Trophoblast cell (in vitro differentiated cells and primary cell): ENCODE results near the gene LAMA5.

Experiments
- DNase-seq, 2 donors: peaks; one replicate each; pipeline ENCODE4 v3.0.0-alpha.2; 2016
- H2AFZ ChIP-seq: 2 replicates; pipeline ENCODE4 v1.6.1; 2013; ENCODE audit warnings: low read length, moderate library complexity, mild to moderate bottlenecking; ENCODE audit not compliant: insufficient read depth, poor library complexity
- H2AK5ac ChIP-seq: 2 replicates; pipeline ENCODE4 v1.6.1; 2013; ENCODE audit warnings: mild to moderate bottlenecking, low read length
- H2BK120ac ChIP-seq: 2 replicates; pipeline ENCODE4 v1.6.1; 2013; ENCODE audit warnings: low read length, mild to moderate bottlenecking, moderate library complexity; ENCODE audit not compliant: insufficient read depth, poor library complexity
- H2BK12ac ChIP-seq: 2 replicates; pipeline ENCODE4 v1.6.1; 2013; ENCODE audit warnings: mild to moderate bottlenecking, low read length, moderate library complexity
- H2BK5ac ChIP-seq: 2 replicates; pipeline ENCODE4 v1.6.1; 2013; ENCODE audit warnings: low read length, low read depth, moderate library complexity, mild to moderate bottlenecking; ENCODE audit not compliant: poor library complexity
- H3K14ac ChIP-seq: 2 replicates; pipeline ENCODE4 v1.6.1; 2013; ENCODE audit warnings: mild to moderate bottlenecking, low read length
- H3K18ac ChIP-seq: 2 replicates; pipeline ENCODE4 v1.6.1; 2013; ENCODE audit warnings: mild to moderate bottlenecking, low read length
- H3K23ac ChIP-seq: 2 replicates; pipeline ENCODE4 v1.6.1; 2013; ENCODE audit warnings: low read length
- H3K27ac ChIP-seq: 2 replicates; pipeline ENCODE4 v1.5.1; 2013; ENCODE audit warnings: low read depth, mild to moderate bottlenecking, inconsistent platforms, low read length, moderate library complexity
- H3K27me3 ChIP-seq: 2 replicates; pipeline ENCODE4 v1.6.1; 2013; ENCODE audit warnings: inconsistent platforms, mild to moderate bottlenecking, low read length, moderate library complexity; ENCODE audit not compliant: insufficient read depth
- H3K36me3 ChIP-seq, 2 experiments: 1 replicate in 1 of 2; 2 replicates in 1 of 2; pipeline ENCODE4 v1.6.1; 2013; ENCODE audit warnings: low read length in 2 of 2, mild to moderate bottlenecking in 2 of 2, moderate library complexity in 1 of 2; ENCODE audit not compliant: insufficient read depth in 2 of 2, control insufficient read depth in 1 of 2
- H3K4ac ChIP-seq: 2 replicates; pipeline ENCODE4 v1.6.1; 2013; ENCODE audit warnings: low read depth, mild to moderate bottlenecking, low read length, moderate library complexity
- H3K4me1 ChIP-seq, 2 experiments: 1 replicate in 1 of 2; 2 replicates in 1 of 2; pipeline ENCODE4 v1.6.1; 2013; ENCODE audit warnings: low read length in 2 of 2, mild to moderate bottlenecking in 2 of 2, moderate library complexity in 1 of 2; ENCODE audit not compliant: insufficient read depth in 2 of 2, control insufficient read depth in 1 of 2
- H3K4me2 ChIP-seq: 2 replicates; pipeline ENCODE4 v1.6.1; 2013; ENCODE audit warnings: inconsistent platforms, mild to moderate bottlenecking, low read length, moderate library complexity
- H3K4me3 ChIP-seq: 2 replicates; pipeline ENCODE4 v1.5.1; 2013; ENCODE audit warnings: mild to moderate bottlenecking, low read depth, low read length, inconsistent platforms
- H3K79me1 ChIP-seq: one replicate; pipeline ENCODE4 v1.6.1; 2013; ENCODE audit warnings: low read length
- H3K79me2 ChIP-seq: 2 replicates; pipeline ENCODE4 v1.6.1; 2013; ENCODE audit warnings: low read length, mild to moderate bottlenecking; ENCODE audit not compliant: control insufficient read depth, insufficient read depth, poor library complexity
- H3K9ac ChIP-seq: 2 replicates; pipeline ENCODE4 v1.6.1; 2013; ENCODE audit warnings: mild to moderate bottlenecking, low read length
- H3K9me3 ChIP-seq: 2 replicates; pipeline ENCODE4 v1.6.1; 2013; ENCODE audit warnings: low read depth, mild to moderate bottlenecking, control low read depth, inconsistent platforms, low read length; ENCODE audit not compliant: insufficient read depth
- H4K12ac ChIP-seq: 2 replicates; pipeline ENCODE4 v1.6.1; 2013; ENCODE audit warnings: low read depth, mild to moderate bottlenecking, low read length, moderate library complexity
- H4K8ac ChIP-seq: 2 replicates; pipeline ENCODE4 v1.6.1; 2013; ENCODE audit warnings: low read depth, mild to moderate bottlenecking, low read length, moderate library complexity
- H4K91ac ChIP-seq: one replicate; pipeline ENCODE4 v1.6.1; 2013; ENCODE audit warnings: low read depth, mild to moderate bottlenecking, low read length, moderate library complexity
- WGBS: extraction: QIAGEN DNeasy Blood & Tissue Kit; methylation state at CpG from one replicate; pipeline ENCODE4 v1.1.7; 2013; ENCODE audit warnings: missing lambda C conversion rate; ENCODE audit not compliant: insufficient read length, insufficient coverage; ENCODE audit errors: extremely low coverage; 5-methylcytosine and 5-hydroxymethylcytosine counted together

Gene LAMA5

GRCh38 chr20:62277253-62277652 lies 89.9 kb downstream of the LAMA5 start:
- Histone ChIP-seq H2AK5ac (no peak overlapping the region), H3K18ac (no peak overlapping the region), H3K4me1 (peaks cover 2% of the 10 kb centered on the region in 2 experiments), H3K9me3 (peaks cover 5% of the 10 kb centered on the region), H4K12ac (no peak overlapping the region), H3K36me3 (peaks cover 63 to 68% of the 10 kb centered on the region in 2 experiments), H3K79me2 (peaks cover 2% of the 10 kb centered on the region), H3K27me3 (no peaks in the 10 kb centered on the region), H2BK5ac (no peak overlapping the region), H2AFZ (no peak overlapping the region), H4K8ac (no peak overlapping the region), H3K27ac (no peak overlapping the region), H3K4ac (no peak overlapping the region), H2BK12ac (no peak overlapping the region), H3K9ac (no peak overlapping the region), H4K91ac (no peak overlapping the region), H2BK120ac (no peak overlapping the region), H3K23ac (no peak overlapping the region), H3K79me1 (no peaks in the 10 kb centered on the region), H3K4me2 (no peak overlapping the region), H3K4me3 (no peak overlapping the region), H3K14ac (no peak overlapping the region)
- WGBS = no CpG with 5 or more reads among the region's 13 CpGs
- DNase-seq = peak in 1 of 2 donors; percentile 3

GRCh38 chr20:62276439-62276838 lies 90.7 kb downstream of the LAMA5 start:
- no peak overlapping the region for H3K27ac ChIP-seq
- no peak overlapping the region for H4K8ac ChIP-seq
- peaks cover 2% of the 10 kb centered on the region for H3K79me2 ChIP-seq
- no peak overlapping the region for H3K4ac ChIP-seq
- no peaks in the 10 kb centered on the region for H3K79me1 ChIP-seq
- H4K91ac ChIP-seq = no peak overlapping the region
- H2AK5ac ChIP-seq = no peak overlapping the region
- H3K4me2 ChIP-seq = no peak overlapping the region
- H2AFZ ChIP-seq = no peak overlapping the region
- H3K36me3 ChIP-seq = peaks cover 64 to 69% of the 10 kb centered on the region in 2 experiments
- peaks cover 5% of the 10 kb centered on the region for H3K9me3 ChIP-seq
- no peak overlapping the region for H4K12ac ChIP-seq
- no peak for DNase-seq
- no peak overlapping the region for H3K23ac ChIP-seq
- H2BK120ac ChIP-seq = no peak overlapping the region
- WGBS = no CpG with 5 or more reads among the region's 6 CpGs
- no peaks in the 10 kb centered on the region for H3K27me3 ChIP-seq
- H3K4me3 ChIP-seq = no peak overlapping the region
- no peak overlapping the region for H3K18ac ChIP-seq
- no peak overlapping the region for H3K14ac ChIP-seq
- no peak overlapping the region for H2BK12ac ChIP-seq
- no peak overlapping the region for H2BK5ac ChIP-seq
- H3K4me1 ChIP-seq = peaks cover 0 to 2% of the 10 kb centered on the region in 2 experiments
- no peak overlapping the region for H3K9ac ChIP-seq

- no peak overlapping the region for H2BK5ac ChIP-seq
- peaks cover 2% of the 10 kb centered on the region for H3K9me3 ChIP-seq
- H4K8ac ChIP-seq = no peak overlapping the region
- no CpG with 5 or more reads among the region's 10 CpGs for WGBS
- DNase-seq = no peak
- H3K4ac ChIP-seq = no peak overlapping the region
- H2BK120ac ChIP-seq = no peak overlapping the region
- peaks cover 58 to 62% of the 10 kb centered on the region in 2 experiments for H3K36me3 ChIP-seq
- no peaks in the 10 kb centered on the region for H3K27me3 ChIP-seq
- H2BK12ac ChIP-seq = no peak overlapping the region
- H3K14ac ChIP-seq = no peak overlapping the region
- no peak overlapping the region for H3K23ac ChIP-seq
- H2AFZ ChIP-seq = no peak overlapping the region
- no peak overlapping the region for H4K12ac ChIP-seq
- no peak overlapping the region for H3K4me2 ChIP-seq
- no peak overlapping the region for H3K18ac ChIP-seq
- H3K4me1 ChIP-seq = peaks cover 0 to 2% of the 10 kb centered on the region in 2 experiments
- H3K27ac ChIP-seq = no peak overlapping the region
- no peak overlapping the region for H3K9ac ChIP-seq
- H3K79me1 ChIP-seq = no peaks in the 10 kb centered on the region
- no peak overlapping the region for H4K91ac ChIP-seq
- peaks cover 2% of the 10 kb centered on the region for H3K79me2 ChIP-seq
- no peak overlapping the region for H2AK5ac ChIP-seq
- H3K4me3 ChIP-seq = no peak overlapping the region
Measured at GRCh38 chr20:62275219-62275618, 91.9 kb downstream of the LAMA5 start.

GRCh38 chr20:62274332-62274950 lies 92.7 kb downstream of the LAMA5 start:
- no peak overlapping the region for H3K23ac ChIP-seq
- no peak overlapping the region for H2AFZ ChIP-seq
- no peak overlapping the region for H2AK5ac ChIP-seq
- H3K27me3 ChIP-seq = no peaks in the 10 kb centered on the region
- no peak overlapping the region for H3K4me3 ChIP-seq
- H3K79me1 ChIP-seq = peaks cover 5% of the 10 kb centered on the region
- no peak overlapping the region for H3K4ac ChIP-seq
- peaks cover 4% of the 10 kb centered on the region for H3K79me2 ChIP-seq
- H2BK12ac ChIP-seq = no peak overlapping the region
- H3K9ac ChIP-seq = no peak overlapping the region
- H3K18ac ChIP-seq = no peak overlapping the region
- WGBS = no CpG with 5 or more reads among the region's 13 CpGs
- H4K12ac ChIP-seq = no peak overlapping the region
- no peak overlapping the region for H3K14ac ChIP-seq
- no peak overlapping the region for H4K8ac ChIP-seq
- peaks cover 50 to 58% of the 10 kb centered on the region in 2 experiments for H3K36me3 ChIP-seq
- H2BK5ac ChIP-seq = no peak overlapping the region
- no peak overlapping the region for H3K4me2 ChIP-seq
- no peak overlapping the region for H2BK120ac ChIP-seq
- no peak overlapping the region for H3K27ac ChIP-seq
- peaks cover 6 to 8% of the 10 kb centered on the region in 2 experiments for H3K4me1 ChIP-seq
- H3K9me3 ChIP-seq = peaks cover 2% of the 10 kb centered on the region
- DNase-seq = no peak
- no peak overlapping the region for H4K91ac ChIP-seq
